GM12891 (cell line): Measurements from ENCODE around the gene SPOCD1.

Experiments used
- POLR2AphosphoS5 ChIP-seq: IDR thresholded peaks from 2 replicates; pipeline ENCODE4 v1.6.1; 2011; ENCODE audit warnings: low read depth, low read length, control low read depth
- TAF1 ChIP-seq: IDR thresholded peaks from 2 replicates; pipeline ENCODE4 v1.6.1; 2011; ENCODE audit warnings: low read depth, low read length, control low read depth

GRCh38 chr1:31811605-31812004 lies 4.2 kb downstream of the SPOCD1 start:
- TF ChIP-seq POLR2AphosphoS5 (no peak), TAF1 (no peak)
